Small intestine (tissue), 7 donors: ENCODE results near the gene KBTBD8. TPM values are rescaled to one million over a fixed set of nuclear protein-coding genes. Genes with fewer than 3 reads are reported as not detected.

Source experiments
- DNase-seq, 2 donors: peaks; one replicate each; pipeline versions ENCODE4 v3.0.0 to v3.0.0-alpha.2; 2013
- FAIRE-seq: peaks from 2 replicates; lab custom pipeline; 2012; peaks lifted over from hg19 to GRCh38; lab: Jason Lieb, UNC
- H3K27ac ChIP-seq, 3 donors: one replicate each; pipeline ENCODE4 v1.5.1; 2013; ENCODE audit warnings: low read length in 2 of 3, mild to moderate bottlenecking in 2 of 3, control low read depth in 1 of 3, inconsistent platforms in 1 of 3, low read depth in 1 of 3, moderate library complexity in 1 of 3
- H3K27me3 ChIP-seq, 3 donors: one replicate each; pipeline ENCODE4 v1.6.1; 2013; ENCODE audit warnings: low read length in 3 of 3, inconsistent platforms in 1 of 3; ENCODE audit not compliant: control insufficient read depth in 3 of 3, insufficient read depth in 3 of 3
- H3K36me3 ChIP-seq, 3 donors: one replicate each; pipeline ENCODE4 v1.6.1; 2013; ENCODE audit warnings: low read length in 3 of 3, inconsistent platforms in 1 of 3, low read depth in 1 of 3, mild to moderate bottlenecking in 1 of 3, moderate library complexity in 1 of 3; ENCODE audit not compliant: control insufficient read depth in 3 of 3, insufficient read depth in 2 of 3
- H3K4me1 ChIP-seq, 3 donors: one replicate each; pipeline ENCODE4 v1.6.1; 2013; ENCODE audit warnings: low read length in 2 of 3, inconsistent platforms in 1 of 3, low read depth in 1 of 3, mild to moderate bottlenecking in 1 of 3, moderate library complexity in 1 of 3; ENCODE audit not compliant: control insufficient read depth in 3 of 3, insufficient read depth in 2 of 3
- H3K4me3 ChIP-seq, 3 donors: one replicate each; pipeline ENCODE4 v1.5.1; 2013; ENCODE audit warnings: low read length in 3 of 3, control low read depth in 1 of 3, inconsistent platforms in 1 of 3, low read depth in 1 of 3, mild to moderate bottlenecking in 1 of 3, moderate library complexity in 1 of 3
- H3K9me3 ChIP-seq, 2 donors: one replicate each; pipeline ENCODE4 v1.6.1; 2013; ENCODE audit warnings: low read depth in 1 of 2, low read length in 1 of 2; ENCODE audit not compliant: control insufficient read depth in 2 of 2, insufficient read depth in 1 of 2
- WGBS, 3 donors: extraction: QIAGEN DNeasy Blood & Tissue Kit; methylation state at CpG; one replicate each; pipeline ENCODE4 v1.1.7; 2013; 5-methylcytosine and 5-hydroxymethylcytosine counted together
- polyA plus RNA-seq, 4 donors: library from polyadenylated mRNA; stranded (reverse) in 3 of 4; unstranded in 1 of 4; fragments of 200-250 nt in 3 of 4; fragments of 120-200 nt in 1 of 4; gene quantifications; one replicate each; pipeline versions ENCODE4 v1.2.1 to v1.2.3, GENCODE V29; 2013
- donor health status: healthy with polysubstance abuse.
- donor health status: control.
- donor health status: control.
- donor health status: Bipolar disorder and iron deficiency.
- donor health status: healthy.

Gene KBTBD8
- polyA plus RNA-seq, 4 donors = 0.81 to 3.4 (median 1.8) TPM

DNA sequence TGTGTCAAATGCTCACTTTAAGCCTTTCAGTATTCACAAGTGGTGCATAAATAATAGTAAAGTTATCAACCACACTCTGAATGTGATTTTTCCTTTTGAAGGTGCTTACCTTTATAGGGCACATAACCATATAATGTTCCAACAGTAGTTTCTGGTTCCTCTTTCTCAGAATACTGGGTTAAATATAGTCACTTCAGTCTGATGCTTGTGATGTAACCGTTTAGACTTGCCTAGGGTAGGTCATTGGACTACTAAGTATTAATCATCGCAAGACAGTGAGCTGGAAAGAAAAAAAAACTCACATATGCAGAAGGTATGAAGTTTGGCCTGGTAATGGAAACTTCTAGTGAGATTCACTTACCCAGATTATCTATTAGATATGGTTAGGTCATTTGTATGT, 1.9 kb downstream of the KBTBD8 start:
- no peak for FAIRE-seq
- H3K27ac ChIP-seq = no peak overlapping the region
- H3K4me3 ChIP-seq = no peak overlapping the region
- H3K27me3 ChIP-seq = no peaks in the 10 kb centered on the region
- no peak for DNase-seq
- H3K36me3 ChIP-seq = peaks cover 0 to 6% (median 0%) of the 10 kb centered on the region in 3 donors
- H3K4me1 ChIP-seq = peaks cover 0 to 2% (median 0%) of the 10 kb centered on the region in 3 donors
- no peaks in the 10 kb centered on the region for H3K9me3 ChIP-seq
- whole genome bisulfite sequencing, 3 donors = 69 to 82% (median 75%) methylated on average over 2 of the region's 2 CpGs

DNA sequence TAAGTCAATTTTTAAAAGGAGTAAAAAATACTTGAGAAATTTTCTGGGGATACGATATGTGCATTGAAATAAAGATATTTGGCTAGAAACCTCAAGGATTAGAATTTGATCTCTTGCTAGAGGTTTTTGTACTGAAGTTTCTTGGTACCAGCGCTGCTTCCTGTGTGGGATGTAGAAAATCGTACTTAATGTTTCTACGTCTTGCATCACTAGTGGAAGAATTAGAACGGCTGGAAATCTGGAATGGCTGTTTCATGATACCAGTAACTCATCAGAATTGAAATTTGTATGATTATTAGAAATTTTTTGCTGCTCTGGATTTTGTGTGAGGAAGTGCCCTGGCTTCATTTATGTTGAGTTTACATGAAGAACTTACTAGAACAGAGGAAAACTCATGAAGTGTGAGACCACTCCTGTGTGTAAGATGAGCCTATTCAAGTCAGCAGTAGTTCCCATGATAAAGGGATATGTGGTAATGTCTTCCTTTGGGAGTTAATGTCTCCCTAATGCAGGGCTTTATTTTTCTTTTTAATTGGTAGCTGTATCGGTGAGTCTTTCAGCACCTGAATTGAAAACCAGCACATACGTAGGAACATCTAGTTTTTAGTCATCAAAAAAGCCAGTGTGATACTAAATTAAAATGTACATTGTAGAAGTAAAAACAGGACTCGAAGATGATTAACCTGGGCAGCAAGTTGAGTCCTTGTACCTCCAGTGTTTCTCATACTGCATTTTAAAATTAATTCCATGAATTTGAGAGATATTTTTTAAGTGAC, 3.2 kb downstream of the KBTBD8 start:
- FAIRE-seq (no peak), DNase-seq (no peak)
- no peaks in the 10 kb centered on the region for H3K27me3 ChIP-seq
- H3K9me3 ChIP-seq = no peaks in the 10 kb centered on the region
- peaks cover 0 to 2% (median 0%) of the 10 kb centered on the region in 3 donors for H3K4me1 ChIP-seq
- H3K27ac ChIP-seq = no peak overlapping the region
- peaks cover 0 to 6% (median 0%) of the 10 kb centered on the region in 3 donors for H3K36me3 ChIP-seq
- 80 to 96% (median 88%) methylated on average over 8 of the region's 8 CpGs for WGBS, 3 donors
- H3K4me3 ChIP-seq = no peak overlapping the region

DNA sequence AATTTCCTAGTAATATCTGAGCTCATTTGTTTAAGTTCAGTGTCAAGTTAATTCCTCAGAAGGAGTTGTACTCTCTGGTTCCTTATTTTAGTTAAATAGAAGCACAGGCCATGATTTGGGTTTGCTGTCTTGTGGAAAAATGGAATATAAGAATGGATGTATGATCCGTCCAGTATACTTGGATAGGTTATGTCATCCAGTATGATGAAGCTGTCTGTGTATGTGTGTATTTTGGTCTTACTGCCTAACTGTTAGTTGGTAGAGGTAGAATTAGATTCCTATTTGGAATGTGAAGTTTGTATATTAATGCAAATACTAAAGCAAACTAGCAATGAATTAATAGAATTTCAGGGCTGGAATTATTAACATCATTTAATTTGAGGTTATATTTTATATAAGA, 7.9 kb downstream of the KBTBD8 start:
- no peaks in the 10 kb centered on the region for H3K27me3 ChIP-seq
- WGBS, 3 donors = 93 to 100% (median 94%) methylated on average over 1 of the region's 1 CpG
- no peak for FAIRE-seq

DNA sequence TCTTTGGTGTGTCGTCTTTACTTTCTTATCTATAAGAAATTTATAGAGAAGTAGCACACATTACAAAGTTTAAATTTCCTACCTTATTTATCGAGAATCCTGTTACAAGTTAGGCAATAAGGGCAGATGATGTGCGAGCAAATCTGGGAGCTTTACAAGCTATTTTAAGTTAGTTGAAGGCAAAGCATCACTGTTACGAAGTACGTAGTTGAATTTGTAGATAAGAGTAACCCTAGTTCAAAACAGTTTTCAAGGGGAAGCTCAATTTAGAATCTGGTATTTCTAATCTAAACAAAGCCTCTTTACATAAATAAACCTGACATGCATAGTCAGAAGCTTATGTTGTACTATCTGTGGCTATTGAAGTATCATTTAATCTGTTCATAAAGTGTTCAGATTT, 8.4 kb downstream of the KBTBD8 start:
- Histone ChIP-seq H3K4me3 (no peak overlapping the region), H3K9me3 (no peaks in the 10 kb centered on the region), H3K27me3 (no peaks in the 10 kb centered on the region), H3K36me3 (peaks cover 0 to 13% (median 0%) of the 10 kb centered on the region in 3 donors), H3K27ac (no peak overlapping the region), H3K4me1 (no peaks in the 10 kb centered on the region)
- FAIRE-seq (no peak), DNase-seq (no peak)
- WGBS, 3 donors = 74 to 91% (median 88%) methylated on average over 5 of the region's 5 CpGs

More for the DNA sequence above, 7.9 kb downstream of the KBTBD8 start:
- DNase-seq = no peak
- H3K9me3 ChIP-seq = no peaks in the 10 kb centered on the region
- H3K4me1 ChIP-seq = no peaks in the 10 kb centered on the region
- H3K36me3 ChIP-seq = peaks cover 0 to 12% (median 0%) of the 10 kb centered on the region in 3 donors
- no peak overlapping the region for H3K4me3 ChIP-seq
- H3K27ac ChIP-seq = no peak overlapping the region

DNA sequence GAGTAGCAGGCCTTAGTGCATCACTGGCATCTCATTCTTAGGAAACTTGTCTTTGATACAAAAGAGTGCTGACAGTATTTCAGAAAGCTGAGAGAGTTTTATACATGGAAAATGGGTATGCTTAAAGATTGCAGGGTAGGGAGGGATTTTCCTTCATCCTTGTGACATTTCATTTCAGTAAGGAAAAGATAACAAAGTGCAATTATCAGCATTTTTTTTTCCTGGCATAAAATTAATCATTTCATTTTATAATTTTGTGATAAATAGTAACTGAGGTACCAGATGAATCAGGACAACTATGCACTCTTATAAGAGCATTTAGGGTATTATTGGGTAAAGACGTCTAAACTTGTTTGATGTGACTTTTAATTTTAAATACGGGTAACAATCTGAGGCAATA, 10.3 kb downstream of the KBTBD8 start:
- no peaks in the 10 kb centered on the region for H3K4me1 ChIP-seq
- peaks cover 0 to 10% (median 0%) of the 10 kb centered on the region in 3 donors for H3K36me3 ChIP-seq
- FAIRE-seq (no peak), DNase-seq (no peak)
- H3K9me3 ChIP-seq = no peaks in the 10 kb centered on the region
- H3K4me3 ChIP-seq = no peak overlapping the region
- 94 to 97% (median 95%) methylated on average over 2 of the region's 2 CpGs for WGBS, 3 donors
- H3K27me3 ChIP-seq = no peaks in the 10 kb centered on the region
- H3K27ac ChIP-seq = no peak overlapping the region

DNA sequence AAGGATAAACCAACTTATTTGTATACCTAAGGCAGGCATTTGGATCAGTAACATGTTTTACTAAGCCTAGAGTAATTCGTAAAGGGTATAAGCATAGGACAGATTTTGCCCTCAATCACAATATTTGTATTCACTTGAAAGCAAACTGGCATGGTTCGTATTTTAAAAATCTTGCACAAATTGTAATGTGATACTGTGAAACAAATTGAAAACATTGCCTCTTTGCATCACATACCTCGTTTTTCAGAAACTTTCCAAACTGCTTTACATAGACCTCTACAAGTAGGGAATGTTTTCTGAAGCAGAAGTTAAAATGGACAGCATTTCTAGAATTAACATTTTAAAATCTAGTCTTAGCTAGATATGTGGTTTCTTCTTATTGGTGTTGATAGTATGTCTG, 11.6 kb downstream of the KBTBD8 start:
- no peak for DNase-seq
- no peaks in the 10 kb centered on the region for H3K4me1 ChIP-seq
- H3K27me3 ChIP-seq = no peaks in the 10 kb centered on the region
- H3K9me3 ChIP-seq = no peaks in the 10 kb centered on the region
- FAIRE-seq = no peak
- no peak overlapping the region for H3K4me3 ChIP-seq
- H3K36me3 ChIP-seq = peaks cover 0 to 7% (median 0%) of the 10 kb centered on the region in 3 donors
- H3K27ac ChIP-seq = no peak overlapping the region
- WGBS, 3 donors = 82 to 93% (median 90%) methylated on average over 3 of the region's 3 CpGs

DNA sequence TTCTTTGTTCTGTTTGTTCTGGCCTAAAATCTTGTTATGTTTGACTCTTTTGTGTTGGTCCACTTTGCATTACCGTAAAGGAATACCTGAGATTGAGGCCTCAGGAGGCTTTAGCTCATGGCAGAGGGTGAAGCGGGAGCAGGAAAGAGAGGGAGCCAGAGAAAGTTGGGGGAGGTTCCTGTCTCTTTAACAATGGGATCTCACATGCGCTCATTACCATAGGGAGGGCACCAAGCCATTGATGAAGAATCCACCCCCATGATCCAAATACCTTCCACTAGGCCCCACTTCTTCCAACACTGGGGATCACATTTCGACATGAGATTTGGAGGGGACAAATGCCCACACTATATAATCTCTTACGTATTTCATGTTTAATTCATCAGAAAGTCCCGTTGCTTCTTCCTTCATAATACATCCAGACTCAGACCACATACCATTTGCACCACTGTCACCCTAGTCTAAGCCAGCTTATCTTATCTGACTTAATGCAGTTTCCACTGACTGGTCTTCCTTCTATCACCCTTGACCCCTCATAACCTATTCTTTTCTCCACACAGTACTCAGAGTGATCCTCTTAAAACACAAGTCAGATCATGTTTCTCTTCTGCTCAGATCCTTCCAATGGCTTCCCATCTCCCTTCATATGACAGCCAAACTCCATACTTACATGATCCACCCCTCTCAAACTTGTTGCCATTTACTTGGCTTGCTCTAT, 13.5 kb downstream of the KBTBD8 start:
- no peaks in the 10 kb centered on the region for H3K9me3 ChIP-seq
- H3K36me3 ChIP-seq = peaks cover 0 to 7% (median 0%) of the 10 kb centered on the region in 3 donors
- FAIRE-seq (no peak), DNase-seq (no peak)
- no peaks in the 10 kb centered on the region for H3K27me3 ChIP-seq
- peaks cover 0 to 4% (median 3%) of the 10 kb centered on the region in 3 donors for H3K4me1 ChIP-seq
- H3K4me3 ChIP-seq = no peak overlapping the region
- H3K27ac ChIP-seq = no peak overlapping the region
- 90 to 97% (median 93%) methylated on average over 6 of the region's 6 CpGs for WGBS, 3 donors

DNA sequence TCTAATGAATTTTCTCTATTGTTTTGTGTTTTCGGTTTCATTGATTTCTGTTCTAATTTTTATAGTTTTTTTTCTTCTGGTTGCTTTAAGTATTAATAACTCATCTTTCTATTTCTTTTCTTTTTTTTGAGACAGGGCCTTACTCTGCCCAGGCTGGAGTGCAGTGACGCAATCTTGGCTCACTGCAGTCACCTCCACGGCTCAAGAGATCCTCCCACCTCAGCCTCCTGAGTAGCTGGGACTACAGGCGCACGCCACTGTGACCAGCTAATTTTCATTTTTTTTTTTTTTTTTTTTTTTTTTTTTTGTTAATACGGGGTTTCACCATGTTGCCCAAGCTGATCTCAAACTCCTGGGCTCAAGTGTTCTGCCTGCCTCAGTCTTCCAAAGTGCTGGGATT, 14.5 kb downstream of the KBTBD8 start:
- DNase-seq = no peak
- Histone ChIP-seq H3K27ac (no peak overlapping the region), H3K36me3 (peaks cover 0 to 7% (median 0%) of the 10 kb centered on the region in 3 donors), H3K4me1 (peaks cover 3 to 7% (median 4%) of the 10 kb centered on the region in 3 donors), H3K4me3 (no peak overlapping the region), H3K27me3 (no peaks in the 10 kb centered on the region), H3K9me3 (no peaks in the 10 kb centered on the region)
- FAIRE-seq = no peak
- WGBS, 3 donors = 92 to 94% (median 94%) methylated on average over 6 of the region's 6 CpGs
